Measurements from ENCODE around the gene RNF175.

The RNF175 gene

DNA sequence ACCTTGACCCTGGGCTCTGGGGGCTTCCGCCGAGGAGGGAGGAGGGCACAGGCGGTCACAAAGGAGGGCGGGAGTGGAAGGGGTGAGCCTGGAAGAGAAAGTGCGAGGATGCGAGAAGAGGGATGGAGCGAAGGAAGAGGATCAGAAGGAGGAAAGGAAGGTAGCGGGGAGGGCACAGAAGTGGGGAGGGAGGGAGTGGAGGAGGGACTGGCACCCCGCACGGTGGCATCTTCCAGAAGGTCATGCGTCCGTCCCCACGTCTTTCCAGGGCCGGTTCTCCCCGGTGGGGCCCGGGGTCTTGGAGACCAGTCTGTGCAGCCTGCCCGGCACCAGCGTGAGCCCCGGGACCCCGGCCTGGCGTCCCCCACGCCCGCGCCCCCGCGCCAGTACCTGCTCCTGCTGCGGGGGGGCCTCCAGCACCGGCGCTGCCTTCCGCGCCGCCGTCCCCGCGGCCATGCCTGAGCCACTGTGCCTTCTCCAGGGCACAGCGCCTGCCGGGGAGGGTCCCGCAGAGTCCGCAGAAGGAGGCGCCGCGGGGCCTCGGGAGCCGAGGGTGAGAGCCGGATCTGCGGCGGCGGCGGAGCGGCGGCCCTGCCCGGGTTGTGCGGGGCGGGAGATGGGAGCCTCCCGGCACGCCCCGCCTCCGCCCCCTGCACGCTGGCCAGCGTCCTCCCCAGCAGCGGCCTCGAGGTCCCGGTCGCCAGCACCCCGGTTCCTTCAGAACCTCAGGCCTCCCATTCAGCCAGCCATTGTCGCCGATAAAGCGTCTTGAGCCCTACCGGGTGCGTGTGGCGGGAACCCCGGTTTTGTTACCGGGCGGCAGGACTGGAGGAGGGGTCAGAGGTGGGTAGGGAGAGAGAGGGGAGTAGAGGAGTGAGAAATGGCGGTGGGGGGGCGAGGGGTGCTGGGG is at the start of gene RNF175:
Gene RNF175 (minus strand): TSS at position 618 of the 910 bp plus-strand sequence. CDS start 162 bp downstream, at position 456.
- Histone ChIP-seq H3K9me3 (ENCODE audit: low read depth, low read length) (no peaks in the 10 kb centered on the region), H3K27ac (no peak within 1 kb of the TSS), H3K4me3 (peak within 1 kb of the TSS; percentile 70), H3K36me3 (ENCODE audit: insufficient read depth, low read length) (no peaks in the 10 kb centered on the region), H3K9ac (ENCODE audit: insufficient read length) (peak within 1 kb of the TSS; percentile 22)
- no peak for DNase-seq (ENCODE audit: low read depth, low spot score)
- TF ChIP-seq POLR2AphosphoS5 (IDR thresholded peaks at IDR 0.05; ENCODE audit: borderline replicate concordance, low read depth, low read length) = no peak
- TF ChIP-seq FOXP2 (optimal IDR thresholded peaks at IDR 0.05; ENCODE audit: control extremely low read depth, extremely low read length, insufficient read depth) = no peak
- no peak for TF ChIP-seq EZH2 (IDR thresholded peaks at IDR 0.05)

DNA sequence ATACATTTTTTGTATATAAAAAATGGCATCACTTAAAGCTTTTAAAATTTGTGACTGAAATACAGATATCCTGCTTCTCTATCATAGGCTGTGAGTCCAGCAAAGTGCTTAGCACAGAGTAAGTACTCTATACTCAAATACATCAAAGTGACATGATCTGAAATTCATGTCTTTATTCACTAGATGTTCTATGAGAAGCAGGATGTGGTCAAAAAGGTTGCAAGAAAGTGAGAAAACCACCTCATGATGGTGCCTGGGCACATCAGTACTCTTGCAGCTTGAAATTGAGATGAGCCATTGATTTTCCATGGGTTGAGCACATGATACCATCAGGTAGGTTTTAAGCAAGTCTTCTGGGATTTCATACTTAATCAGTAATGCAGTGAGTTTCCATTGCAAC is 49.5 kb upstream of the RNF175 start:
- H3K9me3 ChIP-seq (ENCODE audit: low read depth, low read length) = no peaks in the 10 kb centered on the region
- no peak overlapping the region for H3K27ac ChIP-seq
- no peak for DNase-seq (ENCODE audit: low read depth, low spot score)
- H3K36me3 ChIP-seq (ENCODE audit: insufficient read depth, low read length) = no peaks in the 10 kb centered on the region
- H3K4me3 ChIP-seq = no peak overlapping the region
- no peak overlapping the region for H3K9ac ChIP-seq (ENCODE audit: insufficient read length)
- TF ChIP-seq EZH2 (IDR thresholded peaks at IDR 0.05) = no peak
- no peak for TF ChIP-seq FOXP2 (optimal IDR thresholded peaks at IDR 0.05; ENCODE audit: control extremely low read depth, extremely low read length, insufficient read depth)
- no peak for TF ChIP-seq POLR2AphosphoS5 (IDR thresholded peaks at IDR 0.05; ENCODE audit: borderline replicate concordance, low read depth, low read length)

DNA sequence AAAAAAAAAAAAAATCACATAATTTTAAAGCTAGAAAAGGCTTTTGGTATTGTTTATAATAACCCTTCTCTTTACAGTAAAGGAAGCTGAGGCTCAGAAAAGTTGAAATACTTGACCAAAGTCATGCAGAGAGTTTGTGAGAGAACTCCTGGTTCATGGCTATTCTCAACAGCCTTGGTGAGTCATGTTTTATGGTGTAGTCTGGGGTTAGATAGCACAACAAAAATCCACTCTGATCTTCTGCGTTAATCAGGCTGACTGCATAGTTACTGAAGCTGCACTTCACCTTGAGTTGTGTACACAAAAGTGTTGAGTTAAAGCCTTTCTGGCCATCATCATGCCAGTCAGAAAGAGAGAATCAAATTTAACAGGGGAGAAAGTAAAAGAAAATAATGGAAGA is 48.4 kb upstream of the RNF175 start:
- DNase-seq (ENCODE audit: low read depth, low spot score) = no peak
- no peak overlapping the region for H3K27ac ChIP-seq
- no peaks in the 10 kb centered on the region for H3K9me3 ChIP-seq (ENCODE audit: low read depth, low read length)
- no peaks in the 10 kb centered on the region for H3K36me3 ChIP-seq (ENCODE audit: insufficient read depth, low read length)
- H3K9ac ChIP-seq (ENCODE audit: insufficient read length) = no peak overlapping the region
- H3K4me3 ChIP-seq = no peak overlapping the region
- no peak for TF ChIP-seq FOXP2 (optimal IDR thresholded peaks at IDR 0.05; ENCODE audit: control extremely low read depth, extremely low read length, insufficient read depth)
- no peak for TF ChIP-seq EZH2 (IDR thresholded peaks at IDR 0.05)
- no peak for TF ChIP-seq POLR2AphosphoS5 (IDR thresholded peaks at IDR 0.05; ENCODE audit: borderline replicate concordance, low read depth, low read length)

DNA sequence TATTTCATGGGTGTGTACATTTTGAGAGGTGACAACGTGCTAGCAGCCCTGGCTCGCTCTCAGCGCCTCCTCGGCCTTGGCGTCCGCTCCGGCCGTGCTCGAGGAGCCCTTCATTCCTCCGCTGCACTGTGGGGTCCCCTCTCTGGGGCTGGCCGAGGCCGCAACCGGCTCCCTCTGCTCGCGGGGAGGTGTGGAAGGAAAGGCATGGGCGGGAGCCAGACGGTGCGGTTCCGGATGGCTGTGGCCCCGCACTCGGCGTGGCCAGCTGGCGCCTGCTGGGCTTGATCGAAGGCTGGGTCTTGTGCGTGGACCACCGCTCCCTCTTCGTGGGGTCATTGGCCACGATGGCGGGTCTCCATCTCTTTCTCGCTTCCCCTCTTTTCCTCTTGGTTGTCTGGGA is 46.2 kb upstream of the RNF175 start:
- TF ChIP-seq EZH2 (IDR thresholded peaks at IDR 0.05) (no peak), FOXP2 (optimal IDR thresholded peaks at IDR 0.05; ENCODE audit: control extremely low read depth, extremely low read length, insufficient read depth) (no peak), POLR2AphosphoS5 (IDR thresholded peaks at IDR 0.05; ENCODE audit: borderline replicate concordance, low read depth, low read length) (no peak)
- H3K4me3 ChIP-seq = no peak overlapping the region
- no peak overlapping the region for H3K9ac ChIP-seq (ENCODE audit: insufficient read length)
- H3K9me3 ChIP-seq (ENCODE audit: low read depth, low read length) = no peaks in the 10 kb centered on the region
- H3K36me3 ChIP-seq (ENCODE audit: insufficient read depth, low read length) = no peaks in the 10 kb centered on the region
- no peak for DNase-seq (ENCODE audit: low read depth, low spot score)
- H3K27ac ChIP-seq = no peak overlapping the region

DNA sequence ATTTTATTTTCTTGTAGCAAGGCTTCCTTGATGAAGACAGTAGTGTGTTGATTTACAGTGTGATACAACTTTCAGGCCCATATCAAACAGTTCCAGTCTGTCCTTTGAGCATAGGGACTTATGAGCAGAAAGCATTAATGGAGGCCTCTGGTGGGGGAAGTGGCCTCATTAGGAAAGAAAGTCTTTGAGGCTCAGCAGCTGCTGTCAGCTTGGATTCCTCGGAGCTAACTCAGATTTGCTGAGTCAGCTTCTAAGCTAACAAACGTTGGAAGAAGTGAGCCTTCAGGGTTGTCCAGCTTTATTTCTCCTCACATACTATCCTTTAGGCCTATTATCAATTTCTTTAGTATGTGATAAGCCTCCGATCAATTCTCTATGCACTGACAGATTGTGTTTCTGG is 44.9 kb upstream of the RNF175 start:
- Histone ChIP-seq H3K27ac (peak overlapping the region; percentile 16; the same call in 1 of the 2 replicates), H3K9me3 (ENCODE audit: low read depth, low read length) (no peaks in the 10 kb centered on the region), H3K4me3 (no peak overlapping the region), H3K36me3 (ENCODE audit: insufficient read depth, low read length) (no peaks in the 10 kb centered on the region), H3K9ac (ENCODE audit: insufficient read length) (no peak overlapping the region)
- DNase-seq (ENCODE audit: low read depth, low spot score) = no peak
- no peak for TF ChIP-seq EZH2 (IDR thresholded peaks at IDR 0.05)
- no peak for TF ChIP-seq POLR2AphosphoS5 (IDR thresholded peaks at IDR 0.05; ENCODE audit: borderline replicate concordance, low read depth, low read length)
- TF ChIP-seq FOXP2 (optimal IDR thresholded peaks at IDR 0.05; ENCODE audit: control extremely low read depth, extremely low read length, insufficient read depth) = no peak

DNA sequence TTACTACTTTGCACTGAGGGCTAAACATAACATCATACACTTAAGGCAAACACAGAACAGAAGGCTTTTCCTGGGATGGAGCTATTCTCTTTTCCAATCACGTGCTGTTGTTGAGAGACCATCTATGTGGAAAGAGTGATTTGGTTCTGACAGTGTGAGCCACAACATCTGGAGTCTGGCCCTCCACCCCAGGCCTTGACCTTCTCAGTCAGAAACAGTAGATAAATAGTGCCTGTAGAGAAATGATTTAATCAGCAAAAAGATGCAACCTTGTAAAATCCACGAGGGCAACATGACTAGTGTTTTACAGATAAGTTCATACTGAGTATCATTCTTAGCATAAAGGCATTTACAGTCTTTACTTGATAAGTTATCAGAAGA is 39.9 kb upstream of the RNF175 start:
- no peaks in the 10 kb centered on the region for H3K36me3 ChIP-seq (ENCODE audit: insufficient read depth, low read length)
- no peak overlapping the region for H3K9ac ChIP-seq (ENCODE audit: insufficient read length)
- no peak for DNase-seq (ENCODE audit: low read depth, low spot score)
- H3K27ac ChIP-seq = peak overlapping the region; percentile 73
- H3K4me3 ChIP-seq = peak overlapping the region; percentile 49
- no peaks in the 10 kb centered on the region for H3K9me3 ChIP-seq (ENCODE audit: low read depth, low read length)
- no peak for TF ChIP-seq EZH2 (IDR thresholded peaks at IDR 0.05)
- TF ChIP-seq FOXP2 (optimal IDR thresholded peaks at IDR 0.05; ENCODE audit: control extremely low read depth, extremely low read length, insufficient read depth) = no peak
- no peak for TF ChIP-seq POLR2AphosphoS5 (IDR thresholded peaks at IDR 0.05; ENCODE audit: borderline replicate concordance, low read depth, low read length)

DNA sequence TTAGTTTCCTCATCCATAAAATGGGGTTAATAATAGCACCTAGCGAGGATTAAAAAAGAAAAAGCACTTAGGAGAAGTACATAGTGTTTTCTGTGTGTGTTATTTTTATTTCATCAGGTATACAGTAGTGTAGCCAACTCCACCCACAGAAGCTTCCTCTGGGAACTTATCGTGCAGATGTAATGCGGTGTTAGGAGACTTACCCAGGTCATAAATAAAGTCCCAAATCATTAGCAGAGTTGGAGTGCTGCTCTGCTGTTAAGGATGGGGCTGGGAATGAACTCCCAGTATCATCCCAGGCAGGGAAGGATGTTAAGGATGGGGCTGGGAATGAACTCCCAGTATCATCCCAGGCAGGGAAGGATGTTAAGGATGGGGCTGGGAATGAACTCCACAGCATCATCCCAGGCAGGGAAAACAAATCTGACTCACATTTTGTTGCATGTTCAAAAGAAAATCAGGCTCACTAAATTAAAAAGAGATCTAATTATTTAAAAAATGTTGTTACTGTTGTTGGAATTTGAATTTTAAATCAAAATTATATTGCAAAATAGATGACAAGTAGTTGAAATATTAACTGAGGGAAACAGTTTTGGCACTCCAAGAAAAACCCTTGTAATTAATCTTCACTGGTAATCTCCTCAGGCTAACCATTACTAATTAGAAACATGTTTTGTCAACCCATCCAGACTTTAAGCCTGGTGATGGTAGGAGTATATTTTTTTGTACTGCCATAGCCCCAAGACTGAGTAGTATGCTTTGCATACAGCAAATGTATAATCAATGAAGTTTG is 39.3 kb upstream of the RNF175 start:
- TF ChIP-seq FOXP2 (optimal IDR thresholded peaks at IDR 0.05; ENCODE audit: control extremely low read depth, extremely low read length, insufficient read depth) (no peak), EZH2 (IDR thresholded peaks at IDR 0.05) (no peak), POLR2AphosphoS5 (IDR thresholded peaks at IDR 0.05; ENCODE audit: borderline replicate concordance, low read depth, low read length) (peak; percentile 36; the same call in 1 of the 2 replicates)
- H3K9ac ChIP-seq (ENCODE audit: insufficient read length) = no peak overlapping the region
- DNase-seq (ENCODE audit: low read depth, low spot score) = peak; percentile 47
- H3K27ac ChIP-seq = peak overlapping the region; percentile 73
- no peaks in the 10 kb centered on the region for H3K36me3 ChIP-seq (ENCODE audit: insufficient read depth, low read length)
- no peaks in the 10 kb centered on the region for H3K9me3 ChIP-seq (ENCODE audit: low read depth, low read length)
- peak overlapping the region; percentile 54 for H3K4me3 ChIP-seq

DNA sequence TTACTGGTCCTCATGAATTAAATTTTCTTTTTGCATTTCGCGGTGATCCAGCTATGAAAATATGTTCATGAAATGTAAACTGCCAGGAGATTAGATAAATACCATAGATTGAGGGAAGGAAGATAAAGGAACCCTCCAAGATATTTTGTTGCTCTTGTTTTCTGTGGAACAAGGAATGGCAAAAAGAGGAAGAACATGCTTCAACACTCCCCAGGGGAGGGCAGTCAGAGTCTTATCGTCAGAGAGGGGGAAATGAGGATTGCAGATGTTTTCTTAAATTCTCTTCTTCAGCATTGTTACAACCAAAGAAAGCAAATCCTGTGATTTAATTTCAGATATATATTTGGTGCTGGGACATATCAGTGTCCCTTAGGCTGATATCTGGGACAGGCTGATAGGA is 38.6 kb upstream of the RNF175 start:
- Histone ChIP-seq H3K4me3 (peak overlapping the region; percentile 54), H3K27ac (peak overlapping the region; percentile 42; the same call in 1 of the 2 replicates), H3K36me3 (ENCODE audit: insufficient read depth, low read length) (no peaks in the 10 kb centered on the region), H3K9ac (ENCODE audit: insufficient read length) (no peak overlapping the region), H3K9me3 (ENCODE audit: low read depth, low read length) (no peaks in the 10 kb centered on the region)
- DNase-seq (ENCODE audit: low read depth, low spot score) = no peak
- TF ChIP-seq POLR2AphosphoS5 (IDR thresholded peaks at IDR 0.05; ENCODE audit: borderline replicate concordance, low read depth, low read length) = no peak
- no peak for TF ChIP-seq FOXP2 (optimal IDR thresholded peaks at IDR 0.05; ENCODE audit: control extremely low read depth, extremely low read length, insufficient read depth)
- TF ChIP-seq EZH2 (IDR thresholded peaks at IDR 0.05) = no peak

All from SK-N-MC (cell line).